Fibroblast of pulmonary artery (primary cell): ENCODE data around the gene TTC7B.

Source experiments
- DNase-seq: peaks from one replicate; pipeline ENCODE4 v3.0.0-alpha.2; 2010; ENCODE audit warnings: low read depth
- H3K4me3 ChIP-seq: replicated peaks from 2 replicates; pipeline ENCODE4 v1.5.1; 2011; ENCODE audit warnings: low read depth, mild to moderate bottlenecking, control low read depth, low read length, moderate library complexity
- CTCF ChIP-seq: IDR thresholded peaks from 2 replicates; pipeline ENCODE4 v1.5.1; 2011; ENCODE audit warnings: mild to moderate bottlenecking, control low read depth, low read length, inconsistent platforms; ENCODE audit errors: missing control alignments

TTC7B gene

GRCh38 chr14:90579816-90580215, 236.4 kb downstream of the TTC7B start:
- no peak overlapping the region for H3K4me3 ChIP-seq
- no peak for TF ChIP-seq CTCF
- no peak for DNase-seq

- no peak for TF ChIP-seq CTCF
- no peak for DNase-seq
- no peak overlapping the region for H3K4me3 ChIP-seq
These were observed 237.1 kb downstream of the TTC7B start for GRCh38 chr14:90579088-90579487.

- H3K4me3 ChIP-seq: no peak overlapping the region
- DNase-seq: no peak
- TF ChIP-seq CTCF: no peak
These were observed 237.8 kb downstream of the TTC7B start for GRCh38 chr14:90578283-90578985.

GRCh38 chr14:90577661-90578282, 238.5 kb downstream of the TTC7B start:
- DNase-seq: no peak
- H3K4me3 ChIP-seq: no peak overlapping the region
- no peak for TF ChIP-seq CTCF

- TF ChIP-seq CTCF: no peak
- no peak for DNase-seq
These were observed 239.1 kb downstream of the TTC7B start for GRCh38 chr14:90576981-90577660.

GRCh38 chr14:90576581-90576980, 239.6 kb downstream of the TTC7B start:
- no peak overlapping the region for H3K4me3 ChIP-seq
- DNase-seq: peak; percentile 49
- no peak for TF ChIP-seq CTCF

More at GRCh38 chr14:90576981-90577660, 239.1 kb downstream of the TTC7B start:
- no peak overlapping the region for H3K4me3 ChIP-seq
